Activated CD8-positive, alpha-beta memory T cell treated with anti-CD3 and anti-CD28 coated beads, Interleukin-2, amount 50 U/mL, for 48 hours (primary cell): ENCODE results near the gene ONECUT3.

Source experiments
- DNase-seq: peaks from one replicate; pipeline ENCODE4 v3.0.0-alpha.2; 2020

Gene ONECUT3

GRCh38 chr19:1799695-1800342 lies 46.5 kb downstream of the ONECUT3 start:
- no peak for DNase-seq

GRCh38 chr19:1804858-1805257 lies 51.6 kb downstream of the ONECUT3 start:
- no peak for DNase-seq

GRCh38 chr19:1805401-1806183 lies 52.3 kb downstream of the ONECUT3 start:
- no peak for DNase-seq

GRCh38 chr19:1806184-1807029 lies 53.1 kb downstream of the ONECUT3 start:
- no peak for DNase-seq

- DNase-seq, result no peak
These were observed 53.9 kb downstream of the ONECUT3 start for GRCh38 chr19:1807030-1807694.

GRCh38 chr19:1807695-1808394 lies 54.5 kb downstream of the ONECUT3 start:
- DNase-seq, result no peak

- DNase-seq, result no peak
These were observed 55.1 kb downstream of the ONECUT3 start for GRCh38 chr19:1808395-1808731.

- DNase-seq, result no peak
These were observed 56.4 kb downstream of the ONECUT3 start for GRCh38 chr19:1809678-1810077.

- DNase-seq, result no peak
These were observed 57.3 kb downstream of the ONECUT3 start for GRCh38 chr19:1810439-1811160.

- peak; percentile 74 for DNase-seq
These were observed 58.2 kb downstream of the ONECUT3 start for GRCh38 chr19:1811472-1811894.

GRCh38 chr19:1811942-1812425 lies 58.7 kb downstream of the ONECUT3 start, which contains the start of gene ATP8B3:
Gene ATP8B3, minus strand, starts transcription at chr19:1812276. Its CDS starts 540 bp downstream, at chr19:1811736.
- DNase-seq, result no peak

- peak; percentile 91 for DNase-seq
These were observed 59.3 kb downstream of the ONECUT3 start for GRCh38 chr19:1812426-1813191.

- no peak for DNase-seq
These were observed 60.2 kb downstream of the ONECUT3 start for GRCh38 chr19:1813192-1814182.

- DNase-seq, result no peak
These were observed 61.1 kb downstream of the ONECUT3 start for GRCh38 chr19:1814391-1814790.

- DNase-seq, result no peak
These were observed 61.7 kb downstream of the ONECUT3 start for GRCh38 chr19:1814833-1815604.

GRCh38 chr19:1815605-1816529 lies 62.6 kb downstream of the ONECUT3 start:
- DNase-seq, result no peak
